NCI-H1105 treated with DMSO at 0.1 percent for 48 hours (cell line): ENCODE results near the gene HOXD4.

Source experiments
- DNase-seq: peaks from one replicate; lab custom pipeline; 2025; lab: John Stamatoyannopoulos, UW

HOXD4 gene

DNA sequence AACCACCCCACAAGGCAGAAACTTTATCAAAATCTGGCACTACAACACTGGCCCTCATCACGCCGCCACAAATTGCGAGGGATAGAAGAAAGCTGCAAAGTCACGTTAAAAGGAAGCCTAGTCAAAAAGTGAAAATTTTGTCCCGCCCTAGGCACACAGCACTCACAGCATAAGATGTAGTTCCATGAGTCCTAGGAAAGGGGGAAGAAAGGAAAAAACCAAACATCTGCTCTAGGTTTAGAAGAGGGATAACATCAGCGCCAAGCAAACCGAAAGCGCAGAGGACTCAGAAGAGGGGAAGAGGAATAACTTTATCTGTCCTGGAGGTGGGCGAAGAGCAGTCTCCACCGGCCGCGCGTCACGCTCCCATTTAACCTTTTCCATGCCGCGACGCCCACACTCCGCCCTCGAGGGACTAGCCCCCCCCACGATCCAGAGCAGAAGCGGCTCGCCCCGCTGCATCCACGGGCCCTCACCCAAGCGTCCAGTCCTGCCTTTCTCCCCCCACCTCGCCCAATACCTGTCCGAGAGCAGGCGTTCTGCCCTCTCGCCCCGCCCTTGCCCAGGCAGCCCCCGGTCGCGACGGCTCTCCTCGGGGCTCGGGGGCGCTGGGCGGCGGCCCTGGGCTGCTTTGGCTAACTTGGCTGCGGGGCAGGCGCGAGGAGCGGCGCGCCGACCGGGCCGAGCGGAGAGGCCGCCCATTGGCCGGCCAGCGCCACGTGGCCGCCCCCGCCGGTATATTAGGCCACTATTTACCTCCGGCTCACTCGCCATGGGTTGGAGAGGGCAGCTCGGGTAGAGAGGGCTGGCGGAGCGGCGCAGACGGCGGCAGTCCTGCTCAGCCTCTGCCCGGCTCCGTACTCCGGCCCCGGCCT is 36.8 kb downstream of the HOXD4 start, which contains the start of gene HOXD1:
TSS of gene HOXD1 (plus strand) at position 770 of the 875 bp plus-strand sequence. CDS start 134 bp downstream, outside the sequence.
- DNase-seq = no peak

DNA sequence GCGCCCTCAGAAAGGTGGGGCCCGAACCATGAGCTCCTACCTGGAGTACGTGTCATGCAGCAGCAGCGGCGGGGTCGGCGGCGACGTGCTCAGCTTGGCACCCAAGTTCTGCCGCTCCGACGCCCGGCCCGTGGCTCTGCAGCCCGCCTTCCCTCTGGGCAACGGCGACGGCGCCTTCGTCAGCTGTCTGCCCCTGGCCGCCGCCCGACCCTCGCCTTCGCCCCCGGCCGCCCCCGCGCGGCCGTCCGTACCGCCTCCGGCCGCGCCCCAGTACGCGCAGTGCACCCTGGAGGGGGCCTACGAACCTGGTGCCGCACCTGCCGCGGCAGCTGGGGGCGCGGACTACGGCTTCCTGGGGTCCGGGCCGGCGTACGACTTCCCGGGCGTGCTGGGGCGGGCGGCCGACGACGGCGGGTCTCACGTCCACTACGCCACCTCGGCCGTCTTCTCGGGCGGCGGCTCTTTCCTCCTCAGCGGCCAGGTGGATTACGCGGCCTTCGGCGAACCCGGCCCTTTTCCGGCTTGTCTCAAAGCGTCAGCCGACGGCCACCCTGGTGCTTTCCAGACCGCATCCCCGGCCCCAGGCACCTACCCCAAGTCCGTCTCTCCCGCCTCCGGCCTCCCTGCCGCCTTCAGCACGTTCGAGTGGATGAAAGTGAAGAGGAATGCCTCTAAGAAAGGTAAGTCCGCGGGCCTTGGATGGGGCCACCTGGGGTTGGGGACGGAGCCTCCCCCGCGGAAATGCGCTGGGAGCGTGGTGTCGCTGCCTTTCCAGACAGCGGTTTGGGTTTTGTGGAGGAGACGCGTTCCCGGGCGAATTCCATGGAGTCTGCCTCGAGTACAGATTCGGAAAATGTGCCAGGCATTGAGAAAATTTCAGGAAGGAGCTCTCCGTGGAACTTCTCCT is 37.7 kb downstream of the HOXD4 start:
- no peak for DNase-seq

DNA sequence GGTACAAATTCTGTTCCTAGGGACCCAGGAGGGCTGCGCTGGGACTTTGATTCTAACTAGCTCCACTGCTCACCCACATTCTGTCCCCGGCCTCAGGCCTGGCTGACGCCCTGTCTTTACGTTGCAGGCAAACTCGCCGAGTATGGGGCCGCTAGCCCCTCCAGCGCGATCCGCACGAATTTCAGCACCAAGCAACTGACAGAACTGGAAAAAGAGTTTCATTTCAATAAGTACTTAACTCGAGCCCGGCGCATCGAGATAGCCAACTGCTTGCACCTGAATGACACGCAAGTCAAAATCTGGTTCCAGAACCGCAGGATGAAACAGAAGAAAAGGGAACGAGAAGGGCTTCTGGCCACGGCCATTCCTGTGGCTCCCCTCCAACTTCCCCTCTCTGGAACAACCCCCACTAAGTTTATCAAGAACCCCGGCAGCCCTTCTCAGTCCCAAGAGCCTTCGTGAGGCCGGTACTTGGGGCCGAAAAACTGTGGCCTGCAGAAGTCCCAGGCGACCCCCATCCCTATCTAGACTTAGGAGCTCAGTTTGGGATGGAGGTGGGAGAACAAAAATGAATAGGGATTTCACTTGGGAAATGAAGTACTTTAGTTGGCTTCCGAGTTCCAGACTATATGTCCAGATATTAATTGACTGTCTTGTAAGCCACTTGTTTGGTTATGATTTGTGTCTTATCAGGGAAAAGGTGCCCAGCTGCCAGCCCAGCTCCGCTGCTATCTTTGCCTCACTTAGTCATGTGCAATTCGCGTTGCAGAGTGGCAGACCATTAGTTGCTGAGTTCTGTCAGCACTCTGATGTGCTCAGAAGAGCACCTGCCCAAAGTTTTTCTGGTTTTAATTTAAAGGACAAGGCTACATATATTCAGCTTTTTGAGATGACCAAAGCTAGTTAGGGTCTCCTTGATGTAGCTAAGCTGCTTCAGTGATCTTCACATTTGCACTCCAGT is 38.6 kb downstream of the HOXD4 start:
- DNase-seq = no peak

DNA sequence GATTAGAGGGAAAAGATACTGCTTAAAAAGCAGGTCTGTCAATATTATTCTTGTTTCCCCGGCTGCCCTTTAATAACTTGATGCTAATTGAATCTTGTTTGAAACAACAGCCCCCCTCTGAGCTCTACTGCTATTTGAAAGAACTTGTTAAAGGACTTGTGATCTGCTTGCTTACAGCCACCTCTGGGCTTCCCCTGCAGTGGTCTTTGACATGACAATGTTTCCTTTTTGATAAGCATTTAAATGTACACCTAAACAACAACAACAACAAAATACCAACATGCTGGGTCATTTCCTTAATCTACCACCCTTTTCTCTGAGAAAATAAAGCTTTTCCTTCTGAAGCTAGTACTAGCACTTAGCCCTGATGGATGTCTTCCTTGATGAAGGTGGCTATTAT is 41.0 kb downstream of the HOXD4 start:
- no peak for DNase-seq

DNA sequence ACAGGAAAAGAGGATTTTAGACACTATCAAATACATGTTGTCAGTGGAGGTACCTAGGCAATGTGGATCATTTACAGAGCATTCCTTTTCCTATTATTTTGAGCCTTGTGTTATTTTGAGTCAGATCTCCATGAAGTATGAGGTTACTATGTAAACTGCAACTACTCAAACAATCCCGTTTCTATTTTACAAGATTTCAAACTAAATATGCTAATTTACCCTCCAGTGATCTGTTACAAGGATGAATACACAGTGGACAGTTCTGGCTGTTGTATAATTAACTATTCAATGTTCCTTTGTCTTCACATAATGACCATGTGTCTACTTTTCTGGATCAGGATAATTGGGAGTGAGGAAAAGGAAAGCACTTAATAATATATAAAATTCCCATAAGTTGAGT is 41.7 kb downstream of the HOXD4 start:
- DNase-seq = no peak

DNA sequence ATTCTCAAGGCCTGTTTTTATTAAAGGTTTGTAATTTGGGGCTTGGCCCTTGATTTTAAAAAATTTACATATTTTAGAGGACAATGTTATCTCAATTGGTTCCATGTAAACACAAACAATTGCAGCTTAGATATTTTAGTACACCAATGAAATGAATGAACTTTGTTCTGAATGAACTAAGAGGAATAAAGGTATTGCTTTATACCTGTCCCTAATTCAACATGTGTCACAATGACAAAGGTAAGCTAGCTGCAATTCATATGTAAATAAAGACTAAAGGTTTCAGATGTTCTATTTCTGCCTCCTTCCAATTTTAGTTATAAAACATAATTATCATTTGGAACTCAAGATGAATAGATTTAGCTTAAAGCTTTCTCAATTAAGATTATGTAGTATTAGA is 48.6 kb downstream of the HOXD4 start:
- no peak for DNase-seq

DNA sequence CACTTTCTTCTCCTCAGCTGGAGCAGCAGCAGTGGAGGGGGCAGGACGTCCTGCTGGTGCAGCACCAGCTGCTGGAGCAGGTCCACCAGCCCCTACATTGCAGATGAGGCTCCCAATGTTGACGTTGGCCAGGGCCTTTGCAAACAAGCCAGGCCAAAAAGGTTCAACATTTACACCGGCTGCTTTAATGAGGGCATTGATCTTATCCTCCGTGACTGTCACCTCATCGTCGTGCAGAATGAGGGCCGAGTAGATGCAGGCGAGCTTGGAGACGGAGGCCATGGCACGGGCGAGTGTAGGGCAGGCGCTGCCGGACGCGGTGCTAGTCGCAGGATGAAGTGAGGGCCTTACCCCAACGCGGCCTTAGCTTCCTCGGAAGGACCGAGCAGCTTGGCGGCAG is 49.6 kb downstream of the HOXD4 start:
- DNase-seq = no peak

DNA sequence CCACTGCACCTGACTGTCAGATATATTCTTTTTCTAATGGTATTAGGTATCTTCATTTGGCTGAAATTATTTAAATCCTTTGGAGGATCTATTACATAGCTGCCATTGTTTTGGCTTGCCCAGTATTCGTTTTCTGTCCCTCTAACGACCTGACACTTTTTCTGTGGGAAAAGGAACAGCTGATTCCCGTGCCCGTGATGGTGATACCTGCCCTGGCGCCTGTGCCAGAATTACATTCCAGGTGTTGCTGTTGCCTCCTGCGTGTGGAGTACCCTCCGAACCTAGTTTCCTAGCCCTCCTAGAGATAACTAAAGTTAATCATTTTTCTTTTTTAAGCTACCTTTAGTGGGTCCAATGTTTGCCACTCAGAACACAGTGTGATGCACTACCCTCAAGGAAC is 51.1 kb downstream of the HOXD4 start:
- DNase-seq = peak; percentile 71
